ENCODE data around the gene PTH2.

DNA sequence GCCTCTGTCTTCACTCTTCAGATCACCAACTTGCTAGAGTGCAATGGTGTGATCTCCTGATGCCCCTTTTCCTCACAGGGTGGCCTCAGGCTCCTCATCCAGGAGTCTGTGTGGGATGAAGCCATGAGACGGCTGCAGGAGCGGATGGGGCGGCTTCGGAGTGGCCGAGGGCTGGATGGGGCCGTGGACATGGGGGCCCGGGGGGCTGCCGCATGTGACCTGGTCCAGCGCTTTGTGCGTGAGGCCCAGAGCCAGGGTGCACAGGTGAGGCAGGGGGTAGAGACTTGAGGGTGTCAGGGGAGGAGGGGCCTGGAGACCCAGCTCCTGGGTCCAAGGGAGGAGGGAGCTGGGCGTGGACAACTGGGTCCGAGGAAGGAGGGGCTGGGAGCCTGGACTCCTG is 39.3 kb upstream of the PTH2 start:
- TF ChIP-seq CTCF (IDR thresholded peaks at IDR 0.05) (no peak), POLR2A (IDR thresholded peaks at IDR 0.05) (no peak)
